Kidney tubule cell (primary cell): Measurements from ENCODE around the gene CDH22.

Source experiments
- DNase-seq: peaks from one replicate; pipeline ENCODE4 v3.0.0-alpha.2; 2018; ENCODE audit warnings: low spot score

Gene CDH22

GRCh38 chr20:46195264-46196036 is 112.8 kb downstream of the CDH22 start:
- DNase-seq: no peak

- no peak for DNase-seq
Measured at GRCh38 chr20:46194409-46194808, 113.9 kb downstream of the CDH22 start.

DNA sequence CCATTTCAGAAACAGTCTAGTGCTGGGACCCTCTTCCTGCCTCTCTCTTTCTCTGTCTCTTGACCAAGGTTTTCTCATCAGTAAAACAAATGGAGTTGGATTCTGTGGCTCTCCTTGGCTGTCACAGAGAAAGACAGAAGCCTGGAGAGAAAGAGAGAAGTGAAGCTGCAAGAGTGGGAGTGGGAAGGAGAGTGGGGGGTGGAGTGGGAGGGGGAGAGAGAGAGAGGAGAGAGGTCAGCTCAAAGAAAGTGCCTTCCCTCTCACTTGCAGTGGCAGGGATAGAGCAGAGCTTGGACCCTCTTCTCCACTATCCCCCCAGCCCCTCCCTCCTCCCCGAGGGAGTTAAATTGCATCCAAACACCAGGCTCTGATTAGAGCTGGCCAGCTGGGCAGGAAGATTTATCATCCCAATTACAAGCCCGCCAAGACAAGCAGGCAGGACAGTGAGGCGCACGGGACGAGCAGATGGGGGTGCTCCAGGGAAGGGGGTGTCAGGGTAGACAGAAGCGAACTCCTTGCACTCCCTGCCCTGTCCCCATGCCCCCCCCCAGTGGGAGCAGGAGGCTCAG is 115.8 kb downstream of the CDH22 start:
- DNase-seq: no peak

DNA sequence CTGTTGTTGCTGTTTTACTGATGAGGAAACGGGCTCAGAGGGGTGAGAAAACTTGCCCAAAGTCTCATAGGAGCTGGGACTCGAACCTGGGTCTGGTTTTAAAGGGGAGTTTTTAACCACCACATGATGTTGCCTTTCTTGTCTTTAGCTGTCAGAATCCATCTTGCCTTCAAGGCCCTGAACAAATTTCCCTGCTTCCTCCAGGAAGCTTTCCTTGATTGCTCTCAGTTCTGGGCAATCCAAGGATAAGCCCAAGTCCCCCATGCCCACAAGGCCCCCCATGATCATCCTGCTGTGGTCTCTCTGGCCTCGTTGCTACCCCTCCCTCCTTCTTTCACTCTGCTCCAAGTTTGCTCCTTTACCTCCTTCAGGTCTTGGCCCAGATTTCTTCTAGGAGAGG is 116.7 kb downstream of the CDH22 start:
- no peak for DNase-seq

DNA sequence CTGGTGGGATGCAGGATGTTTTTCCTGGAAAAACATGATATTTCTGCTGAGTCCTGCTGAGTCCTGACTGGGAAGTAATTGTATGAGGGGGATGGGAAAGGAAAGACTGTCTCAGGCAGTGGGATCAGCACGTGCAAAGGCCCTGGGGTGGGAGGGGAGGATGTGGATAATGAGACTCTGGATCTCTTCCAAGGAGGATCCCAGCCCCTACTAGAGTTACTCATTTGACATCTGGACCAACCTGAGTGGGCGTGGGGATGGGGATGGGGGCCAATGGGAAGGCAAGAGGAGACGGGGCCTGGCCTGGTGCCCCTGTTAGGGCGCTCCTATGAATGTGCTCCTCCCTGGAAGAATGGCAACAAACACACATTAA is 117.1 kb downstream of the CDH22 start:
- DNase-seq: no peak

GRCh38 chr20:46190478-46191167 is 117.7 kb downstream of the CDH22 start:
- DNase-seq: no peak

- no peak for DNase-seq
Measured at GRCh38 chr20:46188866-46189541, 119.3 kb downstream of the CDH22 start.

GRCh38 chr20:46186210-46186609 is 122.1 kb downstream of the CDH22 start:
- DNase-seq: no peak

GRCh38 chr20:46185353-46185752 is 122.9 kb downstream of the CDH22 start:
- no peak for DNase-seq

- DNase-seq: no peak
Measured at GRCh38 chr20:46183768-46184167, 124.5 kb downstream of the CDH22 start.

- DNase-seq: no peak
Measured at GRCh38 chr20:46182276-46183200, 125.8 kb downstream of the CDH22 start.

DNA sequence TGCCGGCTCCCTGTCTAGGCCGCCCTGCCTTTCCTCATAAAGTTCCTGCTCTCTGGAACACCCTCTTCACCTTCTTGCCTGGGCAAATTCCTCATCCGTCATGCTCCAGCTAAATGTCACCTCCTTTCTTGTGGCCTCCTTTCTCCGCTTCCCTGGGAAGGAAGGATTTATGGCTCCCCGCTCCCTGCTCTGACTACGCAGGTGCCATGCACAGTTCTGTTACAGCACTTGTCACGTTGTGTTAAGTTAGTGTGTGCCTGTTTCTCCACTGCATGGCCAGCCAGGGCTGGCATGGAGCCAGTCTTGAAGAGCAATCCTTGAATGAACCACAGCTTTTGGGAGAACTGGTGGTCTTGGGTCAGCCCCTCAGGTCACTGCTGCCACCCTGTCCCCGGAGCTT is 128.4 kb downstream of the CDH22 start:
- DNase-seq: peak; percentile 19

GRCh38 chr20:46178891-46179290 is 129.4 kb downstream of the CDH22 start:
- DNase-seq: no peak

- DNase-seq: no peak
Measured at GRCh38 chr20:46177768-46178167, 130.5 kb downstream of the CDH22 start.

GRCh38 chr20:46176739-46177378 is 131.4 kb downstream of the CDH22 start:
- DNase-seq: no peak

DNA sequence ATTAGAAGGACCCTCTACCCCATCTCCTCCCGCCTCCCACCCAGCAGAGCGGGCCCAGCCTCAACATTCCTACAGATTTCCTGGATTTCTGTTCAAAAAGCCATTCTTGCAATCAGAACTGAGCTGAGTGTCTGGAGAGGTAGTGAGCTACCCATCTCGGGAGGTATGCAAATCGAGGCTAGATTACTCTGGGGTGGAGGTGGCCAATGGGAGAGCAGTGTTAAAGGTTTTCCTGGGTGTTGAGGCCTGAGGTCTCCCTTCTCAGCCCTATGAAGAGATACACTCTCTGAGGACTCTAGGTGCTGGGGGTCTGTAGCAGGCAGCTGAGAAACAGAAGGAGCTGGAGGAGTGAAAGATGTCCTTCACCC is 133.2 kb downstream of the CDH22 start:
- DNase-seq: no peak

GRCh38 chr20:46174469-46175126 is 133.7 kb downstream of the CDH22 start:
- DNase-seq: peak; percentile 48

- DNase-seq: no peak
Measured at GRCh38 chr20:46173652-46174468, 134.4 kb downstream of the CDH22 start.

- DNase-seq: no peak
Measured at GRCh38 chr20:46172961-46173536, 135.2 kb downstream of the CDH22 start.
